SHP77 (cell line): ENCODE results near the gene C22orf23.

Experiments used
- DNase-seq, 2 experiments: peaks; one replicate each; lab custom pipeline; 2025; lab: John Stamatoyannopoulos, UW

Gene C22orf23

DNA sequence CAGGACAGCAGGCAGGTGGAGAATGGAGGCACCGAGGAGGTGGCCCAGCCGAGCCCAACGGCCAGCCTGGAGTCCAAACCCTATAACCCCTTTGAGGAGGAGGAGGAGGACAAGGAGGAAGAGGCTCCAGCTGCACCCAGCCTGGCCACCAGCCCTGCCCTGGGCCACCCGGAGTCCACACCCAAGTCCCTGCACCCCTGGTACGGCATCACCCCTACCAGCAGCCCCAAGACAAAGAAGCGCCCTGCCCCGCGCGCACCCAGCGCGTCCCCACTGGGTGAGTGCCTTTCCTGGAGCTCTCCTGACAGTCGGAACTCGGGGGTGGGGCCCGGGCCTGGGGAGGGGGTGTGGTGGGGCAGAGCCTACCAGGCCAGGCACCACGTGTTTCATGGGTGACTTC, 27.6 kb downstream of the C22orf23 start:
- DNase-seq: no peak

DNA sequence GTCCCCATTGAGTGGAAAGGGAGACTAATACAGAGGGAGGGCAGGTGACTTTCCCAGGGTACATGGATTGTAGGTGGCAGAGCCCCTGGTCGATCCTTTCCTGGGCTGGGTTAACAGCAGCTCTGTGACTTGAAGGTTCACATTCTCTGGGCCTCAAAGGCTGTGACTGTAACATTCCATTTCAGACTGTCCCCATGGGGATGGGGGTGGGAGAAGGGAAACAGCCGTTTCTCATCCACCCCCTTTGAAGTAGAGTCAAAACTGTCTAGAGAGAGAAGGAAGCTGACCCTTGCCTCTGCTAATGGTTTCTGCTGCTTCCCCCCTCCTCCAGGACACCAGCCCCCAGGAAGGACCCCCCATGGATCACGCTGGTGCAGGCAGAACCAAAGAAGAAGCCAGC, 28.1 kb downstream of the C22orf23 start:
- DNase-seq: no peak

DNA sequence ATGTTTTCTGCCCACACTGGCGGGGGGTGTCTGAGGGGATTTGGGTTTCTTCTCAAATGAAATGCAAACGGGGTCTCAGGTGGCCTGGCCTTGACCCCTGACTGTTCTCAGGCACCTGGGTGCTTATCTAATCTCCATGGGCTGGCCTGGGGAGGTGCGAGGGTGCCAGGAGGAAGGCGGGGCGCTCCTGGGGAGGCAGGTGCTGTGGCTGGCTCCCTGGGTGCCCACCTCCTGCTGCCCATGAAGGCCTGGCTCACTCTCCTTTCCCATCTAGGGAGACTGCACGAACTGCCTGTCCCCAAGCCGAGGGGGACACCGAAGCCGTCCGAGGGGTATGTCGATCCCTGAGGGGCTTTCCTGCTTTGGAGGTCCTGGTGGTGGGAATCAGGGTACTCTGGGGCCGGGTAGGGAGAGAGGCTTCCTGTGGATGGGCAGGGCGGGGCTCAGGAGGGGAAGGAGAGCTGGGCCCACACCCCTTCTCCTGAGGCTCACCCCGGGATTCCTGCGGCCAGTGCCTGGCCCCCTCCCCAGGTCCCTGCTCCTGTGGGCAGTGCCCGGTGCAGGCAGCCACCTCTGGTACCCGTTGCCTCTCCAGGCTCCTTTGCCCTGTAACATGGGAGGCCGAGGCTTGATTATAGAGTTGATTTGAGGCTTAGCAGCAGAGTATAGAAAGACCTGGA, 28.9 kb downstream of the C22orf23 start:
- no peak for DNase-seq

DNA sequence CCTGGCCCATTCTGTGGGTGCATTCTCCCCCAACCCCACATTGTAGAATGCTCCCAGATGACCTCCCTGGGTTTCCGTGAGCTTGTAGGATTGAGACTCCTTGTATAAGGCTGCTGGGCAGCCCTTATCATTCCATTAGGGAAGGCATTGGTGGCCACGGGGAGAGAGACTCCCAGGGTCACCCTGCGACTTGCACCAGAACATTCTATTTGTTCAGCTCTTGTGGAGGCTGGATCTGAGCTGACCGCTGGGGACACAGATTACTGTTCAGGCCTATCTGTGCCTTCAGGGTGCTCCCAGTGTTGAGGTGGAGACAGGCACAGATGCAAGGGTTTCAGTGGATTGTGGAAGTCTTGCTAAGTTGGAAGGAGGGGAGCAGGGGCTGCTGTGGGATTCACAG, 29.5 kb downstream of the C22orf23 start:
- DNase-seq: no peak

DNA sequence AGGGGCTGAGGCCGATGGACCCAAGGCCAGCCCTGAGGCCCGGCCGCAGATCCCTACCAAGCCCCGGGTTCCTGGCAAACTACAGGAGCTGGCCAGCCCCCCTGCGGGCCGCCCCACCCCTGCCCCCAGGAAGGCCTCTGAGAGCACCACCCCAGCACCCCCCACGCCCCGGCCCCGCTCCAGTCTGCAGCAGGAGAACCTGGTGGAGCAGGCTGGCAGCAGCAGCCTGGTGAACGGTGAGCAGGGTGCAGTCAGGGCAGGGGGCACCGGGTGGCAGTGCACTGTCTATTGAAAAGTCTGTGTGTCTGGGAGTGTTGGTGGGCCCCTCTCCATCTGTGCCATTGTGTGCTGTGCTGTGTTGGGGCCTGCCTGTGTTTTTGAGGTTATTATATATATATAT, 31.2 kb downstream of the C22orf23 start:
- no peak for DNase-seq

DNA sequence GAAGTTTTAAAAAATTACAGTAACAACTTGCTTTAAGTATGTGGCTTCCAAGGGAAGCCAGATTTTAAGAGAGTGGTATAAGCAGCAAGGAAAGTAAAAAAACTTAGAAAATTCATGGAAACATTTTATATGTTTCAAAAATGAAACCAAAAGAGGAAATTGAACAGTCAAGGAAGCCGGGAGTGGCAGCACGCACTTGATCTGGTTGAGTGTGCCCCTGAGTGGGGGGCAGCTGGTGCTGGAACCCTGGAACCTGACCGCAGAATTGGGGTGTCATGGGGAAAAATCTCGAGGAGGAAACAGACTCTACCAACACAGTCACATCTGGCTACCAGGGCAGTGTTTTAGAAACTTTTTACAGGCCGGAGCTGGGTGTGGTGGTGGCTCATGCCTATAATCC, 33.3 kb downstream of the C22orf23 start:
- DNase-seq: no peak

DNA sequence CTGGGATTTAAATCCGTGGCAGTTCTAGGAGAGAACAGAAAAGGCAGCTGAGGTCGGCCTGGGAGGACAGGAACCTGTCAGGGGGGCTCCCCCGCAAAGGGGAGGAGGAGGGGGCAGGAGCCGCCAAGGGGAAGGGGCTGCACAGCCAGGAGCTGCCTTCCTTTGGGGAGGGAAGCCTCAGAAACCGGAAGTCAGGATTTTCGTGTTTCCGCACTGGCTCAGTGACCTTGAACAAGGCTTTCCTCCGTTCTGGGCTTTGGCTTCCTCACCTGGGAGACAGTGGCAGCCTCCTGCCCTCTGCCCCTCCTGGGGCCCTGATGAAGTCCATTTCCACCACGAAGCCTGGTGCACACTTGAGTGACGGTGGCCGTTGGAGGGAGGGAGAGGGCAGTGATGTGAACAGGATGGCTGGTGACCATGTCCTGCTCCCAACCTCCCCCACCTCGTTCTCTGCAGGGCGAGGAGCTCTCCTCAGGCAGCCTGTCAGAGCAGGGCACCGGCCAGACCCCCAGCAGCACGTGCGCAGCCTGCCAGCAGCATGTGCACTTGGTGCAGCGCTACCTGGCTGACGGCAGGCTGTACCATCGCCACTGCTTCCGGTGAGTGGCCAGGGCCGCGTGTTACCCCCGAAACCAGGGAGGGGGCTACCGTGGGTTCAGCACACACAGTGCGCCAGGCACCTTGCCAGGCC, 34.7 kb downstream of the C22orf23 start:
- no peak for DNase-seq

DNA sequence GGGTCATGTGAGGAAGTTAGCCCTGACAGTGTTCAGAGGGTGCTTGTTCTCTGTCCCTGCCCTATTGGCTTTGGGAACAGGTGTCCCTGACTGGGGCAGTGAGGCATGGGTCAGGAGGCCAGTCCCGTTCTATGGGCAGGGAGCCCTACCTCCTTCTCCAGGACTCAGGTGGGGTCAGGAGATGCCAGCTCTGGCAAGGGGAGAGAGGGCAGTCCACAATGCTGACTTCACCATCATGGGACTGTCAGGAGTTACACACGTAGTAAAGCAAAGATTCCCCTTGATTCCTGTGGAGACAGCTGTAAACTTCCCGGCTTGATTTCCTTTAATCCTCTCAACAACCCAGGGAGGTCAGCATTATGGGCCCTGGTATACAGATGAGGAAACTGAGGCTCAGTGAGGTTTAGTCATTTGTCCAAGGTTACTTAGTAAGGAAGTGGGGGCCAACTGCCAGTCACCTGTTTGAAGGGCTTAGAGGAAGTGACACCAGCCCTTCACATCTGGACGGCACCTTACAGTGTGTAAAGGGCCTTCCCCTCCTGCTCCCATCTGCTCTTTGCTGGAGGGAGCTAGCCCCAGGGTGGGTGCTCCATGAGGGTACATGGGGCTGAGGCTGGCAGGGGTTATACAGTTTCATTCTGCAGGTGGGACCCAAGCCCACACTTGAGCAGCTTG, 35.4 kb downstream of the C22orf23 start:
- DNase-seq: no peak

DNA sequence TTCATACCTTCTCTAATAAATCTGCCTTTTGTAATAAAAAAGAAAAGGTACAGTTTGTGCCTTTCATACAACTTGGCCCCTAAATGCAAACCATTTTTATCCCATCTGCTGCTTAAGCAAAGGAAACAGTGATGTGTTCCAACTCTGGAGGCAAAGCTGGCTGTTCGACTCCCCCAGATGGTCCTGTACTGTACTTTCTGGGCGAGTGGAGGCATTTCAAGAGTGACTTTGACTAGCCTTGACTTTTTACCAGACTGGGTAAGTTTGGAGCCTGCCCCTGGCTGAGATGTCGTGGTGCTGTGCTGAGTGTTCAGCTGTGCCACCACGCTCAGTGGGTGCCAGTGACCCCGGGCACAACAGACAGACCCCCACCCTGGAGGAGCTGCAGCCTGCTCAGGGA, 37.1 kb downstream of the C22orf23 start:
- DNase-seq: no peak

DNA sequence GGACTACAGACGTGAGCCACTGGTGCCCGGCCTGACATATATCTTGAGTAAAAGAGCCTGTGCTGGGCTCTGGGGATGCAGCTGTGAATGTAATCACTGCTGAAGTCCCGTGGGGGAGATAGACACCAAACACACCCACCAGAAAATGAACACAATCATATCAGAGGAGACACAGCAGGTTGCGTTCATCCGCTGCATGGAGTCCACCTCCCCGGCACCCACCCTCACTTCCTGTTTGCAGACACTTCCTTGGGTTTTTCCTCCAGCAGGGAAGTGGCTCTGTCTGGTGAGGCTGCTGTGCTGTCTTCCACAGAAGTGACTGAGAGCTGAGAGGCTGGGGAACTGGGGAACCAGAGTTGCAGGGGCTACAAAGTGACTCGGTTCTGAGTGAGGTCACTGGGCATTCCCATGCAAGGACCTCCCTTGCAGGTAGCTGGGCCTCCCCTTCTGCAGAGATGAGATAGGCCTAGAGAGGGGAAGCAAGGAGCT, 40.1 kb downstream of the C22orf23 start:
- DNase-seq: no peak

DNA sequence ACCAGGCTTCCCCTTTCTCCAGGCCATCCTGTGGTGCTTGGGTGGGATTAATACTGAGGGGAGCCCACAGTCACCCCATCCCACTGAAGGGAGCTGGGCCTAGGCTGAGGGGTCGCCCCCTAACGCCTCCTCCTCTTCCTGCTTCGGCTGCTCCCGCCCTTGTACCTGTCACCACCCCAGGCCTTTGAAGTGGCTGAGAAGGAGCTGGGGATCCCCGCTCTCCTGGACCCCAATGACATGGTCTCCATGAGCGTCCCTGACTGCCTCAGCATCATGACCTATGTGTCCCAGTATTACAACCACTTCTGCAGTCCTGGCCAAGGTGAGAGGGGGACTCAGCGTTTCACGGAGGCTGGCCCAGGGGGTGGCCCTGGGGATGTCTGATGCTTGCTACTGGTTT, 41.2 kb downstream of the C22orf23 start:
- DNase-seq: no peak

DNA sequence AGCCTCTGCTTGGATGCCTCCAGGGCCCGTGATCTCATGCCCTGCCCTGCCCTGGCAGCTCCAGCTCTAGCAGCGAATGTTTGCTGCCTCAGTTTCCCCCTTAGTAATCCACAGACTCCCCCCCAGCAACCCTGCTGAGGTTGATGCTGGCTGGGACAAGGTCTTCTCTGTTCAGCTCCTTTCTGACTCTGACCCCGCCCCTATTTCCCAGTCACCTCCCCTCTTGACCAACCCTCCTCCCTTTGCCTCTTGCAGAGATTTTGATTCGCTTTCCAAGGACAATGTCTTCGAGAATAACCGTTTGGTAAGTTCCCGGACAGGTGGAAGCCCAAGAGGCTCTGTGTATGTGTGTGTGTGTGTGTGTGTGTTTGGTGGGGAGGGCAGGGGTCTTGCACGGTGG, 41.7 kb downstream of the C22orf23 start:
- DNase-seq: no peak

DNA sequence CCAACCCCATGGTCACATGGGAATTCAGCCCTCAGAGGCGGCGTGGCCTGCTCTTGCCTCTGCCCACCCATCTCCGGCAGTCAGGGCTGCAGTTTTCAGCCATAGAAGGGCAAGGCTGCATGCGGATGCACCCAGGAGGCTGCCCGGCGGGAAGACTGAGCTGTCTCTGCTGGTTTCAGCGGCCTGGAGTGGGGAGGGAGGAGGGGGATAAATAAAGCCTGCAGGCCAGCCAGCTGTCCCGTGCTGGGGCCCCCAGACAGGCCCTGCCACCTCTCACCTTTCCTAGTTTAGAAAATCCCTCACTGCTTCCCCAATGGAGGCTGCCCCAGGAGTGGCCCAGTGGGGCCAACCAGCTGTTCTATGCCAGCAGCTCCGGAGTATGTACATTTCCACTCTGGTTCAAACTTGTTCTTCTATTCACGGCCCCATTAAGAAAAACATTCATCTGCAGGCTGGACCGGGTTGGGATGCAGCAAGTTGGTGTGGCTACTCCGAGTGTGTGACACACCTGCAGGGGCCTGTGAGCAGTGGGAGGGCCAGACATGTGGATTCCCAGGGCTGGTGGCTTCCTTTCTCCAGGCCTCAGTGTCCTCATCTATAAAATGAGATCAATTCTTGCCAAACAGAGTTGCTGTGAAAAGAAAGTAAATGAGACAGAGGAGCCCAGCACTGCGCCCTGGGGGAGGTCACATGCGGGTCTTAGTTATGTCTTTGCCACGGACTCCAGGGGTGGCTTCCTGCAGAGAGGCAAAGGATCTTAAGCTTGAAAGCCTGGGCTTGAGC, 42.3 kb downstream of the C22orf23 start:
- no peak for DNase-seq

DNA sequence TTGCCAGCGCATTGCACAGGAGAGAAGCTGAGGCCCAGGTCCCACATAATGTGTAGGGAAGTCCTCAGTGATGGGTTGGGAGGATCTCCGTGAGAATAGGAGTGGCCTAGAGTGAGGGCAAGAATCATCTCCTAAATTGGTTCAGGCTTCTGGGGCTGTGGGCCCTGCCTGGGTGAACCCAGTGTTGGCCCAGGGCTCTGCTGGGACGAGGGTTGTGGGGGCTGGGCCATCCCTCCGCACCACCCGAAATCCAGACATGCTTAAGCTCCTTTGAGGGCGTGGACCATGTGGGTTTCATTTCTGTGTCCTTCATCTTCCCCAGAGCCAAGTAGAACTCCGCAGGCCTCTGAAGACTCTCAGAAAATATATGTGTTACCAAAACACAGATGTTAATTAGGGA, 43.6 kb downstream of the C22orf23 start:
- DNase-seq: no peak

DNA sequence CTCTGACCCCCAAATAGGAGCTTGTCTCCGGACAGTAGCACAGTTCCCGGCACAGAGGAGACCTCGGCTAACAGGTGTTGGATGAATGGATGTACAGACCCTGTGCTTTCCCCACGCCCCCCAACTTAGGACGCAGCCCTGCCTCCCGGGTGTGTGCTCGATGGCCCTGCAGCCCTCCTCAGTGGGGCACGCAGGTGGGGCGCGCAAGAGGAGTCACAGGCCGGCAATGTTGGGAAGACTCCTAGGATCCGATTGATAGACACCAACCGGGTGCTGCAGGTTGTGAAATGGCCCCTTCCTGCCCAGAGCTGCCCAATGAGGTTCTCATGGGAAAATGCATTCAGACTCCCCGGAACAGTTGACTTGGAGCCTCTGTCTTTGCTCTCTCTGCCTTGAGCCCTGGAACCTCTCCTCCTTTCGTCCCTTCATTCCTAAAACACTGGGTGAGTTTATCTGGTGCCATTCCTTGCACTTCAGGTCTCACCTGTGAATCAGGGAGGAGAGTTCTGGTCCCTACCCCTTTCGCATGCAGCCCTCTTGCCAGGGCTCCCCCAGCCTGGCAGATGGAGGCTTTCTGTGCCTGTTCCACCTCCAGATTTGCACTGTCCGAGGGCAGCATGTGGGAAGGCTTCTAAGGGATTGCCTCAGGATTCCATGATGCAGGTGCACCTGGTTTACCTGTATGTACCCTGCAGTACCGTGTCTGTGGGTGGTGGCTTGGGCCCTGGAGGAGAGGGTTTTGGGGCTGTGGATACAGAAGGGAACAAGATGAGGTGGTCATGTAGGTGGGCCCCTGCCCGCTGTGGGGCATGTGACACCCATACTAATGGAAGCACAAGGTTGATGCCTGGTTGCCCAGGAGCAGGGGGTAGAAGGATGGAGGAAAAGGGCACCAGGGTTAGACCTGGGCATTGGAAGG, 46.1 kb downstream of the C22orf23 start:
- no peak for DNase-seq

DNA sequence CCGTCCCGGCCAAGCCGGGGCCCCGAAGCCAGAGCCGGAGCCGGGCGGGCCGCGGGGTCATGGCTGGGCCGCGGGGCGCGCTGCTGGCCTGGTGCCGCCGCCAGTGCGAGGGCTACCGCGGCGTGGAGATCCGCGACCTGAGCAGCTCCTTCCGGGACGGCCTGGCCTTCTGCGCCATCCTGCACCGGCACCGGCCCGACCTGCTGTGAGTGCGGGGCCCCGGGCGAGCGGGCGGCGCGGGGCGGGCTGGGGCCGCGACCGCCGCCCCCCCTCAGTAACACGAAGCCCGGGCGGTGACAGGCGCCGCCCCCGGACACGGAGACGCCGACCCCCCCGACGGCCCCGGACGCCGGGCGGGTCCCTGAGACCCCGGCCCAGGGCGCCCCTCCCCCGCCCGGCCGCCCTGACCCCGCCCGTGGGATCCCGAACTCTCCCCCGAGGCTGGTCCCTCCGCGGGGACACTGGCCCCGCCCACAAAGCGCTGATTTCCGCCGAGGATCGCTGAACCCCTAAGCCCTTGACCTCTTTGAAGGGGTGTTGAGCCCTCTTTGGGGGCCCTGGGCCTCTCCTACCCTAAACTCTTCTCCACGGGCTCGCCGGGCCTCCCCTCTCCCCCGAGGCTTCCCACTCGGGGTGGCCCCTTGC, 46.9 kb downstream of the C22orf23 start:
- DNase-seq: no peak

DNA sequence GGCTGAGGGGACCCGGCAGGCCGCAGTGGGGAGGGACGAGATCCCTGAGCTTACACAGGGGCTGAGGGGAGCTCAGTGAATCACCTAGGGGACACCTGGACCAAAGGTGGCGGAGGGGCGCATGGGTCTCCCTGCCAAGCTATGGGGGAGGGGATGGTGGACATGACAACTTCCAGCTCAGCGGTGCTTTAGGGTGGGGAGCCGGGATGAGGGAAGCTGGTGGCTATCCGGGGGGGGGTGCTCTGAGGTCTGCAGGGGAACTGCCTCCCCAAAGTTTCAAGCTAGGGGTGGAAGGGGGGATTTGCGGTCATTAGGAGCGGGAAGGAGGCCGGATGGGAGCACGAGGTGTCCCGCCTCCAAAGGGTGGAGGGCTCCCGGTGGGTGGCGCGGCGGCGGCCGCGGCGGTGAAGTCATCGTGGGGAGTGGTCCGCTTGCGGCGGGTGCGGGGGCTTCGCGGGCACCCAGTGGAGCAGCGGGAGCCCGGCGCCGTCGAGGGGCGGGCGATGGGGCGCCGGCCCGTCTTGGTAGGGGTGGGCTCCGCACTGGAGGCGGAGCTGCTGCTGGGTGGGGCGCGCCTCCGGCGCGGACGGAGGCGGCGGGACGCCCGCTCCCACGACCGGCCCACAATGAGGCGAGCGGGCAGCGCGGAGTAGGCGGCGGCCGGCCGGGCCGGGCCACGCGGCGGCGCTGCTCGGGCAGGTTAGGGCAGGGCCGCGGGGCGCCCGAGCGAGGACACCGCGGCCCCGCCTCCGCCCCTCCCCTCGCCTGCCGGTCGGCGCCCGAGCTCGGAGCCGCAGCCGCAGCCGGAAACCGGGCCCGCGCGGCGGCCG, 47.7 kb downstream of the C22orf23 start, which contains the start of gene MICALL1:
MICALL1 (plus strand) TSS at position 764 of the 830 bp plus-strand sequence. CDS start 126 bp downstream, outside the sequence.
- peak in 1 of 2 experiments; percentile 65 for DNase-seq

DNA sequence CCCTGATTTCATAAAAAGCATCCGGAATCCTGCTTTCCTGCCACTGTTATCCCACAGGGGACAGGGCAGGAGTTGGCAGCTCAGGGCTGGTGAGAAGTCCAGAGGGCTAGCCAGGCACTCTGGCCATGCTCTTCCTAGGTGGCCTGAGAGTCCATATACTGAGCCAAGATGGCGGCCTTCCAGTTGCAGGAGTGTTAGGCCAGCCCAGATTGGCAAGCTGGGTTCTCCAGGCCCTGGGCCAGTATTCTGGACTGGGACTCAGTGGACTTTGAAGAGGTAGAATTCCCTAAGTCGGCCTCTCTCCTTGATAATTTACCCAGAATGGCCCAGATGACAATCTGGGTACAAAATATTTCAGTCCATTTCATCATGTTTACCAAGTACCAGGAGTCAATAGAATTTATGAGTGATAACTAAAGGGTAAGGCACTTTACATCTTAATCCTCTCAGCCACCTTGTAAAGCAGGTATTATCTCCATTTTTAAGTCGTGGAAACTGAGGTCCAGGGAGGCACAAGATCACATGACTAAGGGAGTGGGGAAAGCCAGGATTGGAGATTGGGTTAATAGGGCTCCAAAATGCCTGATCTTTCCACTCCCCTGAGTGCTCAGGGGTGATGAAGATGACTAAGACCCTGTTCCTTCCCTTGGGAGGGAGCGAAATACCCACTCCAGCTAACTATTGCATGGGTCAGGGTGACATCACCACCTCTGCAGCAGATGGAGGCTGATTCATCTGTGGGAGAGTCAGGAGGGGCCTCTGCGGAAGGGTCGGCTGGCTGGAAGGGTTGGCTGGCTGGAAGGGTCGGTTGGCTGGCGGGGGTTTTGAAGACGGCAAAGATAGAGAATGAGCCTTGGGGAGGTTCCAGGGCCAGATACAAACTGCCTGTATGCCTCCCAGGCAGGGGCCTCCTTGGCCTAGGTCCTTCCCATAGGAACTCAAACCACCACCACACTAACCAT, 48.5 kb downstream of the C22orf23 start:
- DNase-seq: no peak
